Measurements from ENCODE around the gene UBE2E2.

The UBE2E2 gene

DNA sequence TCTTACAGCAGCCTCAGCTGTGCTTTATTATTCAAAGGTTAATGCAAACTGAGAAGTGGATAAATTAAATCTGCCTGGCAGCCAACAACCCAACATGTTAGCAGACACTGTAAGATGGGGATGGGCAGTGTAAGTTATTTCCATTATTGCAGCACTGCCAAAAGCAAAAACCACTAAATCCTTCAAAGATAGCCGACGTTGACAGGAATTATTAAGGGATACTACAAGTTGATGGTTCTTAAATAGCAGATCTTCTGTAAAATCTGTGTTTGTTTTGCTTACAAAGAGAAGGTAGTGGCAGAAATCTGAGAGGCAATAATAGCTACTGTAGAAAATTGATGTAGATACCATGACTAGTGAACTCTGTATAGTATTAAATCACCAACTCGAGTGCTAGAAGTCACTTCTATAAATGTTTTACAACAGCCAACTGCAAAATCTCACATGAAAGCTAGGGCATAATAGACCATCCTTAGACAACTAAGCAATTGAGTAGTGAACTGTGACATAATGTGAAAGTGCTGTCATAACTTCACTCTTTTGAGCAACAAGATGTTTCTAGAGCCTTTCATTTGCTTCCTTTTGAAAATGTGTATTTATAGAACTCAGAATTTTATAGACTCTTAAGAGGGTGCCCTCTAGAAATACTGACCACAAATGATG lies 278.6 kb downstream of the UBE2E2 start:
- no peak for DNase-seq (ENCODE audit: low read depth)
- H3K4me3 ChIP-seq (ENCODE audit: low read depth, low read length) = no peak overlapping the region
- TF ChIP-seq CTCF (IDR thresholded peaks at IDR 0.05; ENCODE audit: insufficient read depth, low read depth, low read length, missing control alignments) = no peak

DNA sequence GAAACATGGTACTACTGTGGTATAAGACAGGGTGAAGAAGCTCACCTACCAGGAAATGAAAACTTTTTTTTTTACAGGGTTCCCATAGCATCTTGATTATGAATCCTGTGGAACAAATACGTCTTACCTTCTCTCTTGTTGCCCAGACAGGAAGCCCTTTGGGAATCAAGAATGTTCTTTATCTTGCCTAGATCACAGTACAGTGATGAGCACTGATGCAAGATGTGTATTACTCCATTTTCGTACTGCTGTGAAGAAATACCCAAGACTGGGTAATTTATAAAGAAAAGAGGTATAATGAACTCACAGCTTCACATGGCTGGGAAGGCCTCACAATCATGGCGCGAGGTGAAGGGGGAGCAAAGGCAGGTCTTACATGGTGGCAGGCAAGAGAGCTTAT lies 281.3 kb downstream of the UBE2E2 start:
- no peak overlapping the region for H3K4me3 ChIP-seq (ENCODE audit: low read depth, low read length)
- no peak for TF ChIP-seq CTCF (IDR thresholded peaks at IDR 0.05; ENCODE audit: insufficient read depth, low read depth, low read length, missing control alignments)
- DNase-seq (ENCODE audit: low read depth) = no peak

GRCh38 chr3:23485922-23486321 lies 282.8 kb downstream of the UBE2E2 start:
- DNase-seq (ENCODE audit: low read depth) = no peak
- TF ChIP-seq CTCF (IDR thresholded peaks at IDR 0.05; ENCODE audit: insufficient read depth, low read depth, low read length, missing control alignments) = no peak
- H3K4me3 ChIP-seq (ENCODE audit: low read depth, low read length) = no peak overlapping the region

DNA sequence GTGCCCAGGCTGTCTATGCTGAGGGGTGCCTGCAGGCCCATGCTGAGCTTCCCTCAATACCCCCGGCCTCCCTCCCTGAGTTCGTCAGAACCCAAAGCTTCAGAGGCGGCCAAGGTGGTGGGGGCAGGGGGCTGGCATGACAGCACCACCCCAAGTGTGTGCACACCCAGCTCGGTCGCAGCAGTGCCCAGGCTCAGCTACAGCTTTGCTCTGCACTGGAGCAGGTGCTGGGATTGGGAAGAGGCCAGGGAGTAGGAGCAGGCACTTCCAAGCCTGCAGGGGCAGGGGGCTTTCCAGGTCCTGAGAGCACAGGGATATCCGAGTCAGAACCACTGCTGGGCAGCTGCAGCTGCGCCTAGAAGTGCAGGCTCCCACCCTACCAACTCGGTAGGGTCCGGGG lies 283.9 kb downstream of the UBE2E2 start:
- no peak for TF ChIP-seq CTCF (IDR thresholded peaks at IDR 0.05; ENCODE audit: insufficient read depth, low read depth, low read length, missing control alignments)
- no peak overlapping the region for H3K4me3 ChIP-seq (ENCODE audit: low read depth, low read length)
- no peak for DNase-seq (ENCODE audit: low read depth)

GRCh38 chr3:23488618-23489017 lies 285.5 kb downstream of the UBE2E2 start:
- H3K4me3 ChIP-seq (ENCODE audit: low read depth, low read length) = no peak overlapping the region
- no peak for DNase-seq (ENCODE audit: low read depth)
- TF ChIP-seq CTCF (IDR thresholded peaks at IDR 0.05; ENCODE audit: insufficient read depth, low read depth, low read length, missing control alignments) = no peak

- no peak overlapping the region for H3K4me3 ChIP-seq (ENCODE audit: low read depth, low read length)
- TF ChIP-seq CTCF (IDR thresholded peaks at IDR 0.05; ENCODE audit: insufficient read depth, low read depth, low read length, missing control alignments) = no peak
- DNase-seq (ENCODE audit: low read depth) = no peak
Measured at GRCh38 chr3:23489300-23490158, 286.4 kb downstream of the UBE2E2 start.
